PC-9 (cell line): Measurements from ENCODE around the gene CRISPLD2. TPM values are rescaled to one million over a fixed set of nuclear protein-coding genes. Genes with fewer than 3 reads are reported as not detected.

Experiments used
- BruUV-seq: library from RNA; stranded (reverse); fragments of 400-500 nt; replicated peaks from 2 replicates; lab custom pipeline; 2021; lab: Mats Ljungman, UMichigan
- CTCF ChIA-PET: fragments of 300-600 bp; sonication (Branson Sonifier 250); formaldehyde crosslinking; loops from one replicate; lab custom pipeline; 2022; ENCODE audit warnings: antibody characterized with exemption; lab: Charles Lee
- POLR2A ChIA-PET: fragments of 300-600 bp; sonication (Branson Sonifier 250); formaldehyde crosslinking; loops from one replicate; lab custom pipeline; 2022; ENCODE audit warnings: antibody characterized with exemption; ENCODE audit not compliant: unreplicated experiment; lab: Charles Lee
- DNase-seq, 2 experiments: peaks; one replicate each; pipeline versions ENCODE4 v3.0.0 to v3.0.0-alpha.2; 2015 to 2022; ENCODE audit warnings: mixed read lengths in 1 of 2
- H2AFZ ChIP-seq: fragments of 200-600 bp; sonication (generic); 2 replicates; pipeline ENCODE4 v1.8.1; 2017; ENCODE audit warnings: antibody characterized with exemption
- H3F3A ChIP-seq: fragments of 200-600 bp; sonication (generic); 2 replicates; pipeline ENCODE4 v1.8.1; 2017; ENCODE audit warnings: antibody characterized with exemption, mild to moderate bottlenecking, low read depth; ENCODE audit not compliant: insufficient read depth
- H3K27ac ChIP-seq: fragments of 200-600 bp; sonication (generic); 2 replicates; pipeline ENCODE4 v1.6.1; 2016; ENCODE audit warnings: mixed run types
- H3K27me3 ChIP-seq: fragments of 200-600 bp; sonication (generic); 2 replicates; pipeline ENCODE4 v1.6.1; 2016; ENCODE audit warnings: low read depth, mixed run types; ENCODE audit not compliant: insufficient read depth
- H3K36me3 ChIP-seq: fragments of 200-600 bp; sonication (generic); 2 replicates; pipeline ENCODE4 v1.6.1; 2016; ENCODE audit warnings: low read depth, mixed run types
- H3K4me1 ChIP-seq: fragments of 200-600 bp; sonication (generic); replicated peaks from 2 replicates; pipeline ENCODE4 v1.6.1; 2016; ENCODE audit warnings: mixed run types; ENCODE audit not compliant: insufficient read depth
- H3K4me2 ChIP-seq: fragments of 200-600 bp; sonication (generic); 2 replicates; pipeline ENCODE4 v1.6.1; 2017; ENCODE audit warnings: mixed run types
- H3K4me3 ChIP-seq: fragments of 200-600 bp; sonication (generic); 2 replicates; pipeline ENCODE4 v1.6.1; 2016; ENCODE audit warnings: mixed run types
- H3K79me2 ChIP-seq: fragments of 200-600 bp; sonication (generic); 2 replicates; pipeline ENCODE4 v1.6.1; 2017; ENCODE audit warnings: low read depth, mixed run types
- H3K9me2 ChIP-seq: fragments of 200-600 bp; sonication (generic); 2 replicates; pipeline ENCODE4 v1.8.1; 2017; ENCODE audit warnings: mild to moderate bottlenecking; ENCODE audit not compliant: insufficient read depth
- H3K9me3 ChIP-seq: fragments of 200-600 bp; sonication (generic); 2 replicates; pipeline ENCODE4 v1.8.1; 2016; ENCODE audit warnings: low read depth; ENCODE audit not compliant: insufficient read depth
- H4K20me1 ChIP-seq: fragments of 200-600 bp; sonication (generic); 2 replicates; pipeline ENCODE4 v1.8.1; 2017; ENCODE audit not compliant: insufficient read depth
- CTCF ChIP-seq: fragments of 200-600 bp; sonication (generic); conservative IDR thresholded peaks from 2 replicates; pipeline ENCODE4 v1.6.1; 2017; ENCODE audit warnings: mixed run types, antibody characterized with exemption, mild to moderate bottlenecking, moderate library complexity
- EZH2 ChIP-seq: fragments of 200-600 bp; sonication (generic); IDR thresholded peaks from 2 replicates; pipeline ENCODE4 v1.8.0; 2017; ENCODE audit warnings: antibody characterized with exemption, low read depth
- intact Hi-C: fragments of 100-400 bp; cut with micrococcal nuclease; formaldehyde crosslinking; loops from one replicate; pipeline ENCODE4 v1.10.0; 2022; ENCODE audit not compliant: unreplicated experiment
- total RNA-seq: library from RNA; stranded (reverse); gene quantifications from 2 replicates; pipeline ENCODE4 v1.2.3, GENCODE V29; 2021

The CRISPLD2 gene
- total RNA-seq, 1 experiment from 2014 or later: 18.6 TPM

- H3K4me1 ChIP-seq: no peaks in the 10 kb centered on the region
- H3F3A ChIP-seq: no peaks in the 10 kb centered on the region
- BruUV-seq: no TSS peak
- TF ChIP-seq CTCF: no peak
- TF ChIP-seq EZH2: no peak
- H3K27me3 ChIP-seq: no peaks in the 10 kb centered on the region
- no peak overlapping the region for H3K27ac ChIP-seq
- H3K9me2 ChIP-seq: no peaks in the 10 kb centered on the region
- no peaks in the 10 kb centered on the region for H4K20me1 ChIP-seq
- intact Hi-C loops: no loop called here
- no peaks in the 10 kb centered on the region for H3K9me3 ChIP-seq
- H3K4me2 ChIP-seq: no peak overlapping the region
- ChIA-PET CTCF (no interaction called here), POLR2A (no interaction called here)
- no peaks in the 10 kb centered on the region for H3K36me3 ChIP-seq
- no peak for DNase-seq
- no peaks in the 10 kb centered on the region for H3K79me2 ChIP-seq
- H2AFZ ChIP-seq: no peak overlapping the region
- no peak overlapping the region for H3K4me3 ChIP-seq
Measured at GRCh38 chr16:84919708-84920107, 99.9 kb downstream of the CRISPLD2 start.

GRCh38 chr16:84920333-84920732 is 100.5 kb downstream of the CRISPLD2 start:
- Histone ChIP-seq H2AFZ (no peak overlapping the region), H3K4me3 (no peak overlapping the region), H3K9me3 (no peaks in the 10 kb centered on the region), H3K27ac (no peak overlapping the region), H4K20me1 (no peaks in the 10 kb centered on the region), H3F3A (no peaks in the 10 kb centered on the region), H3K27me3 (no peaks in the 10 kb centered on the region), H3K36me3 (no peaks in the 10 kb centered on the region), H3K79me2 (no peaks in the 10 kb centered on the region), H3K4me1 (no peaks in the 10 kb centered on the region), H3K4me2 (no peak overlapping the region), H3K9me2 (no peaks in the 10 kb centered on the region)
- no TSS peak for BruUV-seq
- no peak for DNase-seq
- TF ChIP-seq CTCF (no peak), EZH2 (no peak)
- ChIA-PET CTCF (interaction anchor here (0.7 kb wide), 1 partner anchor 35 kb away, joined by 3 read pairs; no protein-coding TSS in a partner anchor), POLR2A (no interaction called here)
- intact Hi-C loops: no loop called here

GRCh38 chr16:84922351-84923120 is 102.8 kb downstream of the CRISPLD2 start:
- H3K4me1 ChIP-seq: no peaks in the 10 kb centered on the region
- H3K27ac ChIP-seq: no peak overlapping the region
- no peaks in the 10 kb centered on the region for H3K27me3 ChIP-seq
- DNase-seq: no peak
- POLR2A ChIA-PET: no interaction called here
- intact Hi-C loops: no loop called here
- BruUV-seq: no TSS peak
- no peaks in the 10 kb centered on the region for H3K9me3 ChIP-seq
- H3K9me2 ChIP-seq: no peaks in the 10 kb centered on the region
- no peak overlapping the region for H3K4me3 ChIP-seq
- no peaks in the 10 kb centered on the region for H3K79me2 ChIP-seq
- no peaks in the 10 kb centered on the region for H4K20me1 ChIP-seq
- no peak overlapping the region for H3K4me2 ChIP-seq
- no peak overlapping the region for H2AFZ ChIP-seq
- H3F3A ChIP-seq: peaks cover 5% of the 10 kb centered on the region; the same call in 1 of the 2 replicates
- no peaks in the 10 kb centered on the region for H3K36me3 ChIP-seq
- TF ChIP-seq EZH2 (no peak), CTCF (no peak)
- CTCF ChIA-PET: no interaction called here
